ENCODE results near the gene SLC9B1.
A peak's percentile ranks its signal among the peaks of the same experiment; 100 is the strongest.

The SLC9B1 gene, protein sequence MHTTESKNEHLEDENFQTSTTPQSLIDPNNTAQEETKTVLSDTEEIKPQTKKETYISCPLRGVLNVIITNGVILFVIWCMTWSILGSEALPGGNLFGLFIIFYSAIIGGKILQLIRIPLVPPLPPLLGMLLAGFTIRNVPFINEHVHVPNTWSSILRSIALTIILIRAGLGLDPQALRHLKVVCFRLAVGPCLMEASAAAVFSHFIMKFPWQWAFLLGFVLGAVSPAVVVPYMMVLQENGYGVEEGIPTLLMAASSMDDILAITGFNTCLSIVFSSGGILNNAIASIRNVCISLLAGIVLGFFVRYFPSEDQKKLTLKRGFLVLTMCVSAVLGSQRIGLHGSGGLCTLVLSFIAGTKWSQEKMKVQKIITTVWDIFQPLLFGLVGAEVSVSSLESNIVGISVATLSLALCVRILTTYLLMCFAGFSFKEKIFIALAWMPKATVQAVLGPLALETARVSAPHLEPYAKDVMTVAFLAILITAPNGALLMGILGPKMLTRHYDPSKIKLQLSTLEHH

DNA sequence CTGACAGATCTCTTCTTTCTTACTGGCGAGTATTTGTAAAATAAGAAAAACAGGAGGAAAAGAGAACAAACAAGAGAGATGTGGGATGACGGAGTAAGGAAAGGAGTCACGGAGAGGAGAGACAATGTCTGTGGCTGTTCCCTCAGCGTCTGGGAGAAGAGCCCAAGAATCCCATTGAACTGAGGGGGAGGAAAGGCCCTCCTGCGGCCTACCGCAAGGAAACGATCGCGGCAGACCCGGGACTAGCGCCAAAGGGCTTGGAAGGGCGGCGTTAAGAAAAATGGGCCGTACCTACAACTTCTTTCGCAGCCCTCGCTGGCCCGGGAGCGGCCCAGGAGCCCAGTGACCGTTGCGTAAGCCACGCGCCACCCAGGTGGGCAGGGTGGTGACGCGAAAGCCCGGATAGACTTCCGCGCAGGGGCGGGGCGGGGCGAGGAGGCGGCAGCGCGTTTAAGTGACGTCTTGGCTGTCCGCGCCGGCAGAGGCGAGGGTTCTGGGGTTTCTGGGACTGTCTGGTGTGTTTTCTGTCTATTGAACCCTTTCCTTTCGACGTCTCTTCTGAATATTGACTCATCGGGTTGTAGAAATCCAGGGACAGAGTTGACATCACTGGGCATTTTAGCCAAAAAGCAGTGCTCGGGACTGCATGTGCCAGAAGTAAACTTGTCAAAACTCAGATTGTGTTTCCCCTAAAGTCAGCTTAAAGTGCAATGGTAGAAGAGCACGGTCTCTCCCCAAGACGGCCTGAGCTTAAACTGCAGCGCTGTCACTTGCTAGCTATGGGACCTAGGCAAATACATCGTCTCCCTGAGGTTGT is at the start of gene SLC9B1:
SLC9B1 (minus strand) TSS at position 398 of the 817 bp plus-strand sequence. CDS start 27,994 bp downstream, outside the sequence.
- DNase-seq (ENCODE audit: low read depth in 2 of 2) = peak; percentile 86 to 92

DNA sequence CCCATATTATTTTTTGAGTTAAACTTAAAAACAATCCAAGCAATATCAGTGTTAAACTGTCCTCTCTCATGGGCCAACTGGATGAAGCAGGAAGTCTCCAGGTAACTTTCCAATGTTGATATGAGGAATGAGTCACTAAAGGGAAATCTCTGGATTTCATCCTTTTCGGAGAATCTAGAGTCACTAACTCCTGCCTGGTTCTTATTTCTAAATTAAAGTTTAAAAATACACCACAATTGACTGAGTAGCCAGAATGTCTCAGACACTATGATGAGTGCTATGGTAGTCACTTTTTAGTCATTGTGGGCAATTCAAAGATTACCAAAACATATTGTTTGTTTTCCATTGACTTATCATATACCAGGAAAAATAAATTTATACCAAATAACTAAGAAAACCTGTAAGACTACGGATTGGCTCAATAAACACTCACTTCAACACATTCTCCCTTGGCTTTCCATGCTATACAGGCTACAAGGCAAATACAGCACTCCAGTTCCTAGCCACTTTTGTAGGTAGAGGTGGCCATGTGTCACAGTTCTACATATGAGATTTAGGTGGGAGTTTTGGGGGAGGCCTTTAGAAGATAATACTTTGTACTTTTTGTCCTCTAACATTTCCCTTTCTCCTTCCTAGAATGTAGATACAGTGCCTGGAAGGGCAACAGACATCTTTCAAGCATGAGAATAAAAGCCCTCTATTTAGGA is 48.5 kb upstream of the SLC9B1 start:
- DNase-seq (ENCODE audit: low read depth in 2 of 2) = no peak

DNA sequence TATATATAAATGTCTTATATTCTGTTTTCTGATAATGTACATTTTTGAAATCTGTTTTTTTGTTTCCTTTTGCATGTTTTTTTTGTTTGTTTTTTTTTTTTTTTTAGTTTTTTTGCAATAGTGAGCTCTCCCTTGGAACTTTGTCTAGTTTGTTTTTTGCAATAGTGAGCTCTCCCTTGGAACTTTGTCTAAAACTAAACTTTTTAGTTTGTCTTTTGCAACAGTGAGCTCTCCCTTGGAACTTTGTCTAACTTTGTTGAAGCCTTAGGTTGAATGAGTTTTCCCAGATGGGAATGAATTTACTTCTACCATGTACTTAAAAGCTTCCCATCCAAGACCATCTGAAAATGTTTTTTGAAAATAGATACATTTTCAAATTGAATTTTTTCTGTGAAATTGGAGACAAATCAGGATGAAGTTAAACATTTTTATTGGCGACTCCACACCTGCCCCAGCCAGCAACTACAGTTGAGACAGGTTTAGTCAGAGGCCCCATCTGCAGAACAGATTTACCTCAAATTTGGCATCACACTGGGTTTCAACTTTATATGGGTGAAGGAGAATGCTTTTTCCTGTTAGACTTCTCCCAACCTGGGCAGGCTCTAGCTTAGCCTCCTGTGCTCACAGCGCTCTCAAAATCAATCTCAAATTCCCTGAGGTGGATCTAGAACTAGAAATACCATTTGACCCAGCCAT is 41.1 kb upstream of the SLC9B1 start:
- no peak for DNase-seq (ENCODE audit: low read depth in 2 of 2)

DNA sequence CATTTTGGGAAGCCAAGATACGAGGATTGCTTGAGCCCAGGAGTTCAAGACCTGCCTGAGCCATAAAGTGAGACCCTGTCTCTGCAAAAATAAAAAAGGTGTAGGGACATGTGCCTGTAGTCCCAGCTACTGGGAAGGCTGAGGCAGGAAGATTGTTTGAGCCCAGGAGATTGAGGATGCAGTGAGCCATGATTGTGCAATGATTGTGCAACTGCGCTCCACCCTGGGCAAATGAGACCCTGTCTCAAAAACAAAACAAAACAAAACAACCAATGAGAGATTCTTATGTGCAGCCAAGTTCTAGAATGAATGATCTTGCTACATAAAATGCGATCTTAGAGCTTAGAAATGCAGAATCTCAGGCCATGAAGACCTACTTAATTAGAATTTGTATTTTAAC is 34.5 kb upstream of the SLC9B1 start:
- DNase-seq (ENCODE audit: low read depth in 2 of 2) = no peak

DNA sequence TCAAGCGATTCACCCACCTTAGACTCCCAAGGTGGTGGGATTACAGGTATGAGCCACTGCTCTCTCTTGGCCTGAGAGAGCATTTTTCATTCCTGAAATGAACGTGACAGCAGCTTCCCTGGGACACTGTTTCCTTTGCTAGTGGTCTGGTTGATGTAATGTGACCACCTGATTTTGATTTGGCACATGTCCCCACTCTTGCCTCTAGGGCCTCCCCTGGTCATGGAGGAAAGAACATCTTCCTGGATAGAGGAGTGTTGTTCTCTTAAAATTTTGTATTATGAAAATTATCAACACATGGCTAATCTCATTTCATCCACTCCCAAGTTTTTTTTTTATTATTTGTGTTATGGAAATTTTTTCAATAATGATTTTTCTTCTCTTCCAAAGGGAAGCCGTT is 33.3 kb upstream of the SLC9B1 start:
- DNase-seq (ENCODE audit: low read depth in 2 of 2) = no peak

DNA sequence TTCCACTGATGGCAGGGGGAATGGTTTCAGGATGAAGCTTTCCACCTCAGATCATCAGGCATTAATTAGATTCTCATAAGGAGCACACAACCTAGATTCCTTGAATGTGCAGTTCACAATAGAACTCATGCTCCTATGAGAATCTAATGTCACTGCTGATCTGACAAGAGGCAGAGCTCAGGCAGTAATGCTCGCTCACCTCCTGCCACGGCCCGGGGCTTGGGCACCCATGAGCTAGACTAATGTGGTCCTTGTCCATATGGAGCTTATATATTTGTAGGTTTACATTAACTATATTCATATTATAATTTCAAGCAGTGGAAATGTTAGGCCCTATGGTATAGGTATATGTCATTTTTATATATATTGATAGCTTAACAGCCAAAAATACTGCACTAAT is 32.6 kb upstream of the SLC9B1 start:
- no peak for DNase-seq (ENCODE audit: low read depth in 2 of 2)

DNA sequence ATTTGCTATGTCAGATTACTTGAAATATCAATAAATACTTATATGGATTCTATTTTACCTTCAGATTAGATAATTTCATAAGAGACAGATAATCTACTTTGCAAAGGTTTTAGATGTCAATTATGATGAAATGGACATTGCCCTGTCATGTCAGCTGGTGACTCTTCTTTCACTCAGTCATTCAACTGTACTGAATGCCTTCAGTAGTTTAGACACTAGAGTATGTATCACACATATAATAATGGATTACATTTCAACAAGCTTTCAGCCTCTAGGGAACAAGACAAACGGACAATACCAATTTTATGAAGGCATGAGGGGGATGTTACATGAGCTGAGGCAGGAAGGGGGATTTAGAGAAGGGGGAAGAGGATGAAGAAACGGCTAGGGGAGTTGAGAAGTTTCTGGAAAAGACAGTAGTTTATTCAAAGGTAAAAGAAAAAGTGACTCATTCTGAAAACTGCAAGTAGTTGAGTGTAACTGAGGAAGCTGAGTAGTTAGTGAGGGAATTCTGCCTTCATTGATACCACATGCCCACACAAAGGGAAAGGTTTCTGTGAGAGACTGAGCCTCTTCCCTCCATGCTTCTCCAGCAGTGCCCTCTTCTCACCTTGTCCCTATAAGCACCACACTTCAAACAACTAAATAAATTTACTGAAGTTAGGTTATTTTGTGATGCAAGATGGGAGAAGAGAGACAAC is 31.4 kb upstream of the SLC9B1 start:
- no peak for DNase-seq (ENCODE audit: low read depth in 2 of 2)

DNA sequence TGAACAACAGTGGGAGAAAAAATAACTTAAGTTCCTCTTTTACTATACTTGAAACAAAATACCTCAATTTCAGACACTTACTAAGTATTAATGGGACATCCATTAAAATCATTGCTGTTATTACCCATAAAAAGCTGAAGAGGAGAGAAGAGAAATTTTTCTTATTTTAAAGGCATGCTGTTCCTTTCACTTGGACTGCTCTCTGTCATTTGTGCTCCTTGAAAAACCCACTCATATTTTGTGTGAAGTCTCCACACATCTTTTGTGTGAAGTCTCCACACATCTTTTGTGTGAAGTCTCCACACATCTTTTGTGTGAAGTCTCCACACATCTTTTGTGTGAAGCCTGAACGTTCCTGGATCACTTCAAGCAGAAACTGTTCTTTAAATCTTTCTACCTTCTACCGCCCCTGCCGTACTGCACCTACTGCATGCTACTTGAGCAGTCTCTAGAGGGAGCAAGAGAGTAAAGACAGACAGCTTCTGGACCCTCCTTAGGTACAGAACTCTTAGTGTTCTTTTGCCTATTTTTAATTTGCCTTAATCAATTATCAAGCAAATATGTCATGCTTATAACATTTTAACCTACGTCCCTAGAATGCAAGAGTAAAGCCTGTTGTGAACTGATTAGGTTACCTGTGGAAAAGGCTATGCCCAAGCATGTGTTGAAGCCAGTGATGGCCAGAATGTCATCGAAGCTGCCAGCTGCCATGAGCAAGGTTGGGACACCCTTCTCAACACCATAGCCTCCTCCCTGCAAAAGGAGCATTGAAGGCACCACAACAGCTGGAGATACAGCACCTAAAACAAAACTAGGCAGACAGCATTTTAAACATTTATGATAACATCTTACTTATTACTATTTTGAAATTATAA is 27.1 kb upstream of the SLC9B1 start:
- peak; percentile 10 to 13 for DNase-seq (ENCODE audit: low read depth in 2 of 2)

DNA sequence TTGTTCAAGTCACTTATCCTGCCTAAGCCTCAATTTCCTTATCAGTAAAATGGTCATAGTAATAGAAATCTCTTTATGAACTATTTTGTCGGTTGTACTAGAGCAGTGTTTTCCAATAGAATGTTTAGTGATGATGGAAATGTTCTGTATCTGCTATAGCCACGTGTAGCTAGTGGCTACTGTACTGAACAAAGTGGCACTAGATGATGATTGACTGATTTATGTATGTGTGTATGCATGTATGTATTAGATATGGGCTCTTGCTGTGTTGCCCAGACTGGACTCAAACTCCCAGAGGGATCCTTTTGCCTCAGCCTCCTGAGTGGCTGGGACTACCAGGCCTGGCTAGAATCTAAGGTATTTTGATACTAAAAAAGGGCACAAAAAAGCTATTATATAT is 24.7 kb upstream of the SLC9B1 start:
- no peak for DNase-seq (ENCODE audit: low read depth in 2 of 2)

DNA sequence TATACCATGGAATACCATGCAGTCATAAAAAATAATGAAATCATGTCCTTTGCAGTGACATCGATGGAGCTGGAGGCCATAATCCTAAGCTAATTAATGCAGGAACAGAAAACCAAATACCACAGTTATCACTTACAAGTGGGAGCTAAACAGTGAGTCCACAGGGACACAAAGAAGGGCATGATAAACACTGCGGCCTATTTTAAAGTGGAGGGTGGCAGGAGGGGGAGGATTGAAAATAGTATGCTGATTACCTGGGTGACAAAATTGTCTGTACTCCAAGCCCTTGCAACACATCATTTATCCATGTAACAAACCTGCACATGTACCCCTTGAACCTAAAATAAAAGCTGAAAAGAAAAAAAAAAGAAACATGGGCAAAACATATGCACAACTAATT is 16.7 kb upstream of the SLC9B1 start:
- DNase-seq (ENCODE audit: low read depth in 2 of 2) = no peak

DNA sequence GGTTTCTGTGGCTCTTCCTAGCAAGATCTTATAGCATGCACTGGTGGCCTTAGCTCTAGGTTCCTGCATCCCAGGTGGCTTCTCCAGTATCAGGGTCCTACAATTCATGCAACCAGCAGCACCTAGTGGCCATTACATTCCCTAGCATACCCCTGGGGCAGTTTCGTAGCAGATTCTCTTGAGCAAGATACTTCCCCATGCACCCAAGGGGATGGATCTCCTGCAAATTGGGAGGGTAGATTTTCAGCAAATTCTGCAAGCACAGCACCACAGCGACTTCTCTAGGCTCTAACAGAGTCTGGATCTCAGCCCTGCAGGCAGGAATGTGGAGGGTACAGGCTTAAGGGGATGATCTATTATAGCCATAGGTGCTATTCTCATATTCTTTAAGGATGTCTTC is 13.1 kb upstream of the SLC9B1 start:
- DNase-seq (ENCODE audit: low read depth in 2 of 2) = no peak

DNA sequence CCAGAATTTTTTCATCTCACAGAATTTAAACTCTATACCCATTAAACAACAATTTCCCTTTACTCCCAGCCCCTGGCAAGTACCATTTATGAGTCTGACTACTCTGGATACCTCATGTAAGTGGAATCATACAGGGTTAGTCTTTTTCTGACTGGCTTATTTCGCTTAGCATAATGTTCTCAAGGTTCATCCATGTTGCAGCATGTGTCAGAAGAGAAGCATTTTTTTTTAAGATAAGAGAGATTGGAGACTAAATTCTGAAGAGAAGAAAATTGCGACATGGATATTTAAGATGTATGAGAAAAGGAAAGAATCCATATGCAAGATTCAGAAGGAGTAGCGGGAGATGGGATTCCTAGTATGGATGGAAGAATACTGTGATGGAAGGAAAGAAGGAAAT is 11.3 kb upstream of the SLC9B1 start:
- DNase-seq (ENCODE audit: low read depth in 2 of 2) = no peak

DNA sequence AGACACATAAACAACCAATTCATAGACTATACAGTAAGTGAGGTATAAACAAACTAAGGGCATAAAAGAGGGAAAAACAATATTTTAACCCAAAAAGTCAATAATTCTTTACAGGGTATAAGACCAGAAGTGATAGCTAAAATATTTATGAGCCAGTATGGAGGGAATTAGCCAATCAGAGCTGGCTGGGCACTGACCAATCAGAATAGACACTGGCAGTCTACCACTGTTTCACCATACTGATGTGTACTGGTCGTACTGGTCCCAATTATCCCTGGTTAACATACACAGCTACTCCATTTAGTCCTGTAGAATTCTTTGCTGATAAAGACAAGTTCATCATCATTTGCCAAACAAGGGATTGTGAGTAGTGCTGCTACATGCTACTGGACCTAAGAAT is 9.8 kb upstream of the SLC9B1 start:
- no peak for DNase-seq (ENCODE audit: low read depth in 2 of 2)

DNA sequence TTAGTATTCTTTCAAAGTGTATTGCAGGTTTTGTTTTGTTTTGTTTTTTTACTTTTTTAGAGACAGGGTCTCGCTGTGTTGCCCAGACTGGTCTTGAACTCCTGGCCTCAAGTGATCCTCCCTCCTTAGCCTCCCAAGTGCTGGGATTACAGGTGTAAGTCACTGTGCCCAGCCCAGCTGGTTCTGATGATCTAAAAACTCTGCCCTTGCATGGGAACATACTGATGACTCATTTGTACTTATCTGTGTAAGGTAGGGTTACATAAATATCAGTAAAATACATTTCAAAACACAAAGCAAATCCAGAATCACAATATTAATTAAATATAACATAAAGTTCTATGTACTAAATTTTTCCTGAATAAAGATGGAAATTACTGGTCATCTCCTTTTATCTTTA is 7.4 kb upstream of the SLC9B1 start:
- no peak for DNase-seq (ENCODE audit: low read depth in 2 of 2)

DNA sequence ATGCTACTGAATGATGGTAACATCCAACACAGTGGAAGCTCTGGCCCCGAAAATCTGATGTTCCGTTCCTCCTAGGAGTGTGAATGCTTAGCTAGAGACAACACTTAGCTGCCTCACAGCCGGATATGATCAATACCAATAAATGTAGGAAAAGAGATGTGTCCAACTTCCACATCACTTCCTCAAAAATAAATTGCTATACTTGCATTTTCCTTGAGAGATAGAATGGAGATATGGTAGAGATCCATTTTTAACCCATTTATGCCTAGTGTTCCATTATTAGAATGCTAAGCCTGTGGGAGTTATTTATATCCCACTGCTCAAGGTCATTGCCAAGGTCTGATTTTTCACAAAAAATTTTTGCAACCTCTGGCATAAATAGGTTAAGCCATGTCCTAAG is 5.5 kb upstream of the SLC9B1 start:
- no peak for DNase-seq (ENCODE audit: low read depth in 2 of 2)

DNA sequence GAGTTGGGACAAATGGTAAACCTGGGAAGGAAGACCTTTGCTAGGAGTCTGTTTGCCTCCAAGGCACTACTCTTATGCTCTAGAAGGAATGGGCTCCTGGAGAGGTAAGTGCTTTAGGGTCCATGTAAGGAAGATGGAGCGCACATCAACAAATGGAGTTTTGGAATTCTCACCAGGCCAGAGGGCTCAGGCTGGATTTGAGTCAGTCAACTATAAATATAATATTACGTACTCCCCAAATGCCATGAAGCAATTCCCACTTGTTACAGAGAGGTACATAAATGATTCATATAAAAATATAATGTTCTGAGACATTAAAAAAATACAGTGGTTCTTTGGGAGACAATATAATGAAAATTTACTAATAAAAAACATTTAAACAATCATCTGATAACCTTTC is 1.6 kb upstream of the SLC9B1 start:
- no peak for DNase-seq (ENCODE audit: low read depth in 2 of 2)

DNA sequence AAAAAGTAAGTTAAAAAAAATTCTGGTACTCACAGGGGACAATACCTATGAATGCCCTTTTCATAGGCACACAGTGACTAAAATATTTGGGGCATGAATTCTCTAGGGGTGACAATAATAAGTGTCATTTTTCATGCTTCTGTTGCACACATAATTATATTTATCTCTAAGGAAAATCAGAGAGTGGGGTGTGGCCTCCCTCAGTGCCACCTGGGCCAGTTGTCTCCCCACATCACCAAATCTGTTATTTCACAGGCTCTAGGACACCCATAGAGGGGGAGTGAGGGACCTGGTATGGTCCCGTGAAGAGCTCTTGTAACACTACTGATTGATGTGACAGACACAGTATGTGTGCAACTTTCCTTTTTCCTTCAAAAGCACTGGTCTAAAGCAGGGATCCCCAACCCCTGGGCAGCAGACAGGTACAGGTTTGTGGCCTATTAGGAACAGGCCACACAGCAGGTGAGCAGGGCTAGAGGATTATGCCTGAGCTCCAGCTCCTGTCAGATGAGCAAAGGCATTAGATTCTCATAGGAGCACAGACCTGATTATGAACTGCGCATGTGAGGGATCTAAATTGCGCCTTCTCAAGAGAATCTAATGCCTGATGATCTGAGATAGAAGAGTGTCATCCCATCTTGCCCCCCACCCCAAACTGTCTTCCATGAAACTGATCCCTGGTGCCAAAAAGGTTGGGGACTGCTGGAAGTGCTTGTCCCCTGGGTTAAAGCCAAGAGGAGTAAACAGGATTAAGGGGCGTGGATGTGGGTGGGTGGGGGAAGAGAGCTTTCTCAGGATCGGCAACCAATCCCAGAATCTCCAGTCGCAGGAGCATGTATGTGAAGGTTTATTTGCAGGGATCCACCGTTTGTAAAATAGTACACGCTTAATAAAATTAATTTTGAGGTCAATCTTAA is 856 bp downstream of the SLC9B1 start:
- DNase-seq (ENCODE audit: low read depth in 2 of 2) = no peak

DNA sequence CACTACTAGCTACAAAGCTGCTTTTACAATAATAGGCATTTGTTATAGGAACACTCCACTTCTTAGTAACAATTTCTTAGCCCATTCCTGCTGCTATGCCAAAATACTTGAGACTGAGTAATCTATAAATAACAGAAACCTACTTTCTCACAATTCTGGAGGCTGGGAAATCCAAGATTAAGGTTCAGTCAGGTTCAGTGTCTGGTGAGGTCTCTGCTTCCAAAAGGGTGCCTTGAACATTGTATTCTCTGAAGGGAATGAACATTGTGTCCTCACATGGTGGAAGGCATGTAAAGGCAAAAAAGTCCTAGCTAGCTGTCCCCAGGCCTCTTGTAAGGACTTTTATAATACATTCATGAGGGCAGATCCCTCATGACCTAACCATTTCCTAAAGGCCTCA is 7.0 kb downstream of the SLC9B1 start:
- no peak for DNase-seq (ENCODE audit: low read depth in 2 of 2)

DNA sequence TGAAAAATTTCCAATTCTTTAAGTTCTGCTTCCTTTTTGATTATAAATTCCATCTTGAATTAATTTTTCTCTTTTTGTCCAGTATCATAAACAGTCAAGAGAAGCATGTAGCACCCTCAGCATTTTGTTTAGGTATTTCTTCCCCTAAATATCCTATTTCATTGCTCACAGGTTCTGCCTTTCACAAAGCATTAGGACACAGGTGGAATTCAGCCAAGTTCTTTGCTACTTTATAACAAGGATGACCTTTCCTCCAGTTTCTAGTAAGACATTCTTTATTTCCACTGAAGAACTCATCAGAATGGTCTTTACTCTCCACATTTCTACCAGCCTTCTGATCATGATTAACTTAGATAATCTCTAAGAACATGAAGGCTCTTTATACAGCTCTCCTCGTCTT is 7.4 kb downstream of the SLC9B1 start:
- no peak for DNase-seq (ENCODE audit: low read depth in 2 of 2)
